H1 (cell line): ENCODE measurements around the gene PRR33. TPM values are rescaled to one million over a fixed set of nuclear protein-coding genes. Genes with fewer than 3 reads are reported as not detected.

Source experiments
- EGR1 ChIP-seq: IDR thresholded peaks from 2 replicates; pipeline ENCODE4 v1.6.1; 2011; ENCODE audit warnings: low read depth, low read length, borderline replicate concordance
- JUND ChIP-seq: IDR thresholded peaks from 2 replicates; pipeline ENCODE4 v1.6.1; 2011; ENCODE audit warnings: mild to moderate bottlenecking, improper control_type of control experiment, low read length
- POU5F1 ChIP-seq: IDR thresholded peaks from 2 replicates; pipeline ENCODE4 v1.6.1; 2011; ENCODE audit warnings: low read depth, mild to moderate bottlenecking, low read length, moderate library complexity
- SAP30 ChIP-seq: fragments of 300-600 bp; sonication (generic); IDR thresholded peaks from 2 replicates; pipeline ENCODE4 v1.7.1; 2012; ENCODE audit warnings: low read length, moderate library complexity, mild to moderate bottlenecking, inconsistent platforms; ENCODE audit not compliant: insufficient read depth, insufficient replicate concordance
- SP1 ChIP-seq: IDR thresholded peaks from 2 replicates; pipeline ENCODE4 v1.6.1; 2011; ENCODE audit warnings: low read depth, low read length
- polyA plus RNA-seq, 7 experiments: library from polyadenylated mRNA; depleted of rRNA in 3 of 7; stranded (reverse) in 5 of 7; unstranded in 2 of 7; fragments of >200 nt in 5 of 7; fragments of 200-250 nt in 2 of 7; gene quantifications; 1 replicate in 5 of 7; 2 replicates in 1 of 7; 4 replicates in 1 of 7; pipeline versions ENCODE4 v1.2.1 to v1.2.3, GENCODE V29; 2011 to 2013; ENCODE audit warnings: missing spikeins in 2 of 7, mixed read lengths in 2 of 7
- total RNA-seq: library from RNA; stranded (reverse); fragmentation: NEBNext Ultra II Directional; extraction: Animal tissue kit (Norgen Biotek cat#: 25700); gene quantifications from 2 replicates; pipeline ENCODE4 v1.2.1, GENCODE V29; 2021
- TF ChIP-seq, protein P1 (sequence below): IDR thresholded peaks from 2 replicates; pipeline ENCODE4 v1.6.1; 2012; ENCODE audit warnings: low read length, inconsistent platforms

The PRR33 gene
- total and polyA plus RNA-seq, 2 of the 8 experiments (the other 6 are each of a cell fraction or from before 2014, with no cell fraction given) = 0.02 TPM; not detected in 1

- no peak for TF ChIP-seq POU5F1
- no peak for TF ChIP-seq SP1
- TF ChIP-seq, protein P1, sequence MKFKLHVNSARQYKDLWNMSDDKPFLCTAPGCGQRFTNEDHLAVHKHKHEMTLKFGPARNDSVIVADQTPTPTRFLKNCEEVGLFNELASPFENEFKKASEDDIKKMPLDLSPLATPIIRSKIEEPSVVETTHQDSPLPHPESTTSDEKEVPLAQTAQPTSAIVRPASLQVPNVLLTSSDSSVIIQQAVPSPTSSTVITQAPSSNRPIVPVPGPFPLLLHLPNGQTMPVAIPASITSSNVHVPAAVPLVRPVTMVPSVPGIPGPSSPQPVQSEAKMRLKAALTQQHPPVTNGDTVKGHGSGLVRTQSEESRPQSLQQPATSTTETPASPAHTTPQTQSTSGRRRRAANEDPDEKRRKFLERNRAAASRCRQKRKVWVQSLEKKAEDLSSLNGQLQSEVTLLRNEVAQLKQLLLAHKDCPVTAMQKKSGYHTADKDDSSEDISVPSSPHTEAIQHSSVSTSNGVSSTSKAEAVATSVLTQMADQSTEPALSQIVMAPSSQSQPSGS = no peak
- no peak for TF ChIP-seq SAP30
- no peak for TF ChIP-seq JUND
- no peak for TF ChIP-seq EGR1
These were observed 2.1 kb upstream of the PRR33 start (continued) for GRCh38 chr11:1893581-1894359.
